Subcutaneous abdominal adipose tissue (tissue), 5 donors: ENCODE data around the gene PGLYRP4.

Source experiments
- H3K27ac ChIP-seq: one replicate; pipeline ENCODE4 v1.7.0; 2013; ENCODE audit warnings: low read depth, mild to moderate bottlenecking, inconsistent platforms, low read length, moderate library complexity
- H3K27me3 ChIP-seq, 5 donors: one replicate each; pipeline ENCODE4 v1.7.0; 2013; ENCODE audit warnings: low read length in 5 of 5, inconsistent platforms in 1 of 5; ENCODE audit not compliant: control insufficient read depth in 5 of 5, insufficient read depth in 4 of 5
- H3K36me3 ChIP-seq, 5 donors: one replicate each; pipeline ENCODE4 v1.7.0; 2013; ENCODE audit warnings: low read length in 5 of 5; ENCODE audit not compliant: control insufficient read depth in 5 of 5, insufficient read depth in 5 of 5
- H3K4me1 ChIP-seq, 5 donors: one replicate each; pipeline ENCODE4 v1.7.0; 2013; ENCODE audit warnings: low read length in 5 of 5, mild to moderate bottlenecking in 3 of 5, moderate library complexity in 1 of 5; ENCODE audit not compliant: control insufficient read depth in 5 of 5, insufficient read depth in 5 of 5
- H3K4me3 ChIP-seq, 5 donors: one replicate each; pipeline ENCODE4 v1.7.0; 2013; ENCODE audit warnings: low read length in 5 of 5, low read depth in 1 of 5
- H3K9ac ChIP-seq, 5 donors: one replicate each; pipeline ENCODE4 v1.7.0; 2013; ENCODE audit warnings: low read length in 5 of 5, mild to moderate bottlenecking in 4 of 5, moderate library complexity in 3 of 5
- H3K9me3 ChIP-seq, 5 donors: one replicate each; pipeline ENCODE4 v1.7.0; 2013; ENCODE audit warnings: low read length in 5 of 5; ENCODE audit not compliant: control insufficient read depth in 5 of 5
- donor health status: healthy.
- donor health status: healthy.
- donor health status: healthy.
- donor health status: healthy.
- donor health status: healthy.

The PGLYRP4 gene

GRCh38 chr1:153357853-153358690, 9.4 kb upstream of the PGLYRP4 start, which contains the start of gene S100A9:
S100A9 (plus strand) TSS chr1:153357854; CDS start chr1:153358284, 430 bp downstream.
- Histone ChIP-seq H3K36me3 (no peaks in the 10 kb centered on the region), H3K9me3 (no peaks in the 10 kb centered on the region), H3K27ac (no peak within 1 kb of the TSS), H3K4me3 (peak within 1 kb of the TSS in 1 of 5 donors; percentile 29), H3K27me3 (peaks cover 0 to 6% (median 0%) of the 10 kb centered on the region in 5 donors), H3K4me1 (peaks cover 0 to 43% (median 15%) of the 10 kb centered on the region in 5 donors), H3K9ac (no peak within 1 kb of the TSS)

GRCh38 chr1:153357076-153357852, 8.6 kb upstream of the PGLYRP4 start:
- H3K27me3 ChIP-seq: peaks cover 0 to 6% (median 0%) of the 10 kb centered on the region in 5 donors
- no peaks in the 10 kb centered on the region for H3K36me3 ChIP-seq
- H3K4me3 ChIP-seq: peak overlapping the region in 1 of 5 donors; percentile 29
- H3K4me1 ChIP-seq: peaks cover 0 to 43% (median 15%) of the 10 kb centered on the region in 5 donors
- H3K27ac ChIP-seq: no peak overlapping the region
- H3K9me3 ChIP-seq: no peaks in the 10 kb centered on the region
- no peak overlapping the region for H3K9ac ChIP-seq

GRCh38 chr1:153356392-153357075, 7.9 kb upstream of the PGLYRP4 start:
- no peaks in the 10 kb centered on the region for H3K36me3 ChIP-seq
- peaks cover 0 to 6% (median 0%) of the 10 kb centered on the region in 5 donors for H3K27me3 ChIP-seq
- H3K9me3 ChIP-seq: no peaks in the 10 kb centered on the region
- no peak overlapping the region for H3K4me3 ChIP-seq
- H3K27ac ChIP-seq: no peak overlapping the region
- H3K9ac ChIP-seq: no peak overlapping the region
- H3K4me1 ChIP-seq: peaks cover 0 to 43% (median 15%) of the 10 kb centered on the region in 5 donors

- Histone ChIP-seq H3K9ac (no peak overlapping the region), H3K36me3 (no peaks in the 10 kb centered on the region), H3K27ac (no peak overlapping the region), H3K9me3 (no peaks in the 10 kb centered on the region), H3K27me3 (peaks cover 0 to 8% (median 5%) of the 10 kb centered on the region in 5 donors), H3K4me1 (peaks cover 0 to 40% (median 15%) of the 10 kb centered on the region in 5 donors), H3K4me3 (no peak overlapping the region)
Observed at GRCh38 chr1:153355445-153356071, 6.9 kb upstream of the PGLYRP4 start.

- Histone ChIP-seq H3K27me3 (peaks cover 0 to 13% (median 9%) of the 10 kb centered on the region in 5 donors), H3K9ac (no peak overlapping the region), H3K4me1 (peaks cover 0 to 32% (median 15%) of the 10 kb centered on the region in 5 donors), H3K27ac (no peak overlapping the region), H3K36me3 (no peaks in the 10 kb centered on the region), H3K9me3 (no peaks in the 10 kb centered on the region), H3K4me3 (no peak overlapping the region)
Observed at GRCh38 chr1:153354515-153355193, 6.0 kb upstream of the PGLYRP4 start.

- Histone ChIP-seq H3K9ac (no peak overlapping the region), H3K36me3 (no peaks in the 10 kb centered on the region), H3K27me3 (peaks cover 5 to 22% (median 17%) of the 10 kb centered on the region in 5 donors), H3K27ac (no peak overlapping the region), H3K9me3 (no peaks in the 10 kb centered on the region), H3K4me1 (peaks cover 0 to 22% (median 10%) of the 10 kb centered on the region in 5 donors), H3K4me3 (no peak overlapping the region)
Observed at GRCh38 chr1:153353226-153353947, 4.7 kb upstream of the PGLYRP4 start.

GRCh38 chr1:153352523-153352922, 3.9 kb upstream of the PGLYRP4 start:
- no peaks in the 10 kb centered on the region for H3K9me3 ChIP-seq
- H3K27me3 ChIP-seq: peaks cover 9 to 30% (median 22%) of the 10 kb centered on the region in 5 donors
- H3K36me3 ChIP-seq: no peaks in the 10 kb centered on the region
- no peak overlapping the region for H3K27ac ChIP-seq
- no peak overlapping the region for H3K9ac ChIP-seq
- peaks cover 0 to 14% (median 5%) of the 10 kb centered on the region in 5 donors for H3K4me1 ChIP-seq
- no peak overlapping the region for H3K4me3 ChIP-seq

- H3K27me3 ChIP-seq: peaks cover 15 to 43% (median 28%) of the 10 kb centered on the region in 5 donors
- no peaks in the 10 kb centered on the region for H3K4me1 ChIP-seq
- no peak overlapping the region for H3K27ac ChIP-seq
- no peak overlapping the region for H3K4me3 ChIP-seq
- no peaks in the 10 kb centered on the region for H3K36me3 ChIP-seq
- H3K9ac ChIP-seq: no peak overlapping the region
- no peaks in the 10 kb centered on the region for H3K9me3 ChIP-seq
Observed at GRCh38 chr1:153350321-153350957, 1.8 kb upstream of the PGLYRP4 start.
